VCaP (cell line): ENCODE results near the gene SYNJ1.

Experiments used
- H3K27ac ChIP-seq: fragments of 450-650 bp; 2 replicates; pipeline ENCODE4 v1.5.1; 2017
- TF ChIP-seq, protein P1 (sequence below): fragments of 450-650 bp; conservative IDR thresholded peaks from 2 replicates; pipeline ENCODE4 v1.5.1; 2017; ENCODE audit warnings: mild to moderate bottlenecking, moderate library complexity

SYNJ1 gene

GRCh38 chr21:32613436-32614043 lies 114.3 kb downstream of the SYNJ1 start:
- TF ChIP-seq, protein P1, sequence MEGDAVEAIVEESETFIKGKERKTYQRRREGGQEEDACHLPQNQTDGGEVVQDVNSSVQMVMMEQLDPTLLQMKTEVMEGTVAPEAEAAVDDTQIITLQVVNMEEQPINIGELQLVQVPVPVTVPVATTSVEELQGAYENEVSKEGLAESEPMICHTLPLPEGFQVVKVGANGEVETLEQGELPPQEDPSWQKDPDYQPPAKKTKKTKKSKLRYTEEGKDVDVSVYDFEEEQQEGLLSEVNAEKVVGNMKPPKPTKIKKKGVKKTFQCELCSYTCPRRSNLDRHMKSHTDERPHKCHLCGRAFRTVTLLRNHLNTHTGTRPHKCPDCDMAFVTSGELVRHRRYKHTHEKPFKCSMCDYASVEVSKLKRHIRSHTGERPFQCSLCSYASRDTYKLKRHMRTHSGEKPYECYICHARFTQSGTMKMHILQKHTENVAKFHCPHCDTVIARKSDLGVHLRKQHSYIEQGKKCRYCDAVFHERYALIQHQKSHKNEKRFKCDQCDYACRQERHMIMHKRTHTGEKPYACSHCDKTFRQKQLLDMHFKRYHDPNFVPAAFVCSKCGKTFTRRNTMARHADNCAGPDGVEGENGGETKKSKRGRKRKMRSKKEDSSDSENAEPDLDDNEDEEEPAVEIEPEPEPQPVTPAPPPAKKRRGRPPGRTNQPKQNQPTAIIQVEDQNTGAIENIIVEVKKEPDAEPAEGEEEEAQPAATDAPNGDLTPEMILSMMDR, result no peak
- peak overlapping the region; percentile 94 for H3K27ac ChIP-seq

DNA sequence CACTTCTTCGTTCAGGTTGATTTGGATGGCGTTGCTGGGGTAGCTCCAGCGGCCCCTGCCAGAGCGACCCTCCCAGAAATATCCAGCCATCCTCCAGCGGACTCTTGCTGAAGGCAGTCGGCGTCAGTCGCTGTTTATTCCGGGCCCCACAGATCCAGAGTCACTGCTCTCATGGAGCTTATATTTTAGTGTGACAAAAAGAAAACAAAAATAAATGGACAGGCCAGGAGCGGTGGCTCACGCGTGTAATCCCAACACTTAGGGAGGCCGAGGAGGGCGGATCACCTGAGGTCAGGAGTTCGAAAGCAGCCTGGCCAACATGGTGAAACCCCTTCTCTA lies 114.8 kb downstream of the SYNJ1 start:
- H3K27ac ChIP-seq, result peak overlapping the region; percentile 94
- TF ChIP-seq, protein P1, result no peak

DNA sequence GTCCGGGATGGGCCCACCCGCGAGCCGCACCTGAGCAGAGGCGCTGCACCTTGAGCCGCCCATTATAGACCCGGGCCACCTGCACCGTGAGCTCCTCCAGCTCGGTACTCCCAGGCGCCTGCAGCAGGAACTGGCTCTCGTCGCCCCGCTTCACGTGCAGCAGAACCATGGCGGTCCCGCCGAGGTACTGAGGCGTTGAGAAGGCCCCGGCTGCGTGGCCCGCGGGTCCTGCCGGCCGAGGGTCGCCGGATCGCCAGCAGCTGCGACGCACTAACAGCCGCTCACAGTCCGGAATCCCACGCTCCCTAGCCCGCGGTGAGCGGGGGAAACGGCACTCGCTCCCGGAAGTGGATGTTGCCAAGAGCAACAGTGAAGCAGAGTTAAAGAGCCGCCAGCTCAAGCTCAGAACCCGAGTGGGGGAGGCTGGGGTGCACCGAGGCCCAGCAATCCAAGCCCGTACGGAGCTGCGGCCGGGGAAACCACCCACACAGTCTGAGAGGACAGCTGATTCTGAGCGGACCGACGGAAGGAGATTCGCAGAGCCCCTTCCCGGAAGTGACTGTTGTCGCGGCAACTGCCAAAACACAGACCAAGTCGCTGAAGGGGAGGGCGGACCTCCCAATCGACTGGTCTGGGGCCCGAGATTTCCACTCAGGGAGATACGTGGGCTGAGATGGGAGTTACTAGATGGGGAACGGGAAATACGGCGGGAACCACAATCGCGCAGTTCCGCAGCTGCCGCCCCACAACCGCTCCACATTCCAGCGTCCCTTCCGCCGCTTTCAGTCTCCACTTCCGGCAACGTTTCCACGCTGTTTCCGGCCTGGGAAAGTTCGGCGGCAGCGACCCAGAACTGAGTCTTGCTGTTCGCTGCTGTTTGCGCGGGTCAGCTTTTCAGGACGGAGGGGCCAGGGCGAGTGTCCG lies 115.5 kb downstream of the SYNJ1 start, which contains the start of gene CFAP298:
CFAP298 (minus strand) TSS at position 303 of the 924 bp plus-strand sequence; CDS start at position 169, 134 bp downstream.
- peak within 1 kb of the TSS; percentile 94 for H3K27ac ChIP-seq
- TF ChIP-seq, protein P1, result no peak

DNA sequence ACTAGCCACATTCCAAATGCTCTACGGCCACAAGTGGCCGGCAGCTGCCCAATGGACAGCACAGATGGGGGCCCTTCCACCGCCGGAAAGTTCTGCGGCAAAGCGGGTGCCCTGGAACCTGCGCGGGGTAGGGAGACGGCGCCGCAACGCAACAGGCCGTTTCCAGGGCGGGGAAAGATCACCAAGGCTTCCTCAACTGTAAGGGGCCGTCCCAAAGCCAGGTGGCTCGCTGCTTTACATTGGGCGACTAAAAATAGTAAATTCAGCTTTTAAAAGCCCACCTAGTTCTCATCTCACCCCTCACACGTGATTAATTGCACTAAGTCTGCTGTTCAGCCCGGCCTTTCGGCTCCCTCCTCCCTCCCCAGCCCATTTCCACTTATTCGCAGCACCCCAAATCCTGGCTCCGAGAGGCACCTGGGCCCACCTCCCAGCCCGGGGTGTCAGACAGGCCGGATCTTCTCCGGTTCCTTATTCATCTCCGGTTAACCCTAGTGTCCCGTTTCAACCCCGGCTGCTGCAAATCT lies 116.3 kb downstream of the SYNJ1 start:
- TF ChIP-seq, protein P1, result no peak
- H3K27ac ChIP-seq, result peak overlapping the region; percentile 94

DNA sequence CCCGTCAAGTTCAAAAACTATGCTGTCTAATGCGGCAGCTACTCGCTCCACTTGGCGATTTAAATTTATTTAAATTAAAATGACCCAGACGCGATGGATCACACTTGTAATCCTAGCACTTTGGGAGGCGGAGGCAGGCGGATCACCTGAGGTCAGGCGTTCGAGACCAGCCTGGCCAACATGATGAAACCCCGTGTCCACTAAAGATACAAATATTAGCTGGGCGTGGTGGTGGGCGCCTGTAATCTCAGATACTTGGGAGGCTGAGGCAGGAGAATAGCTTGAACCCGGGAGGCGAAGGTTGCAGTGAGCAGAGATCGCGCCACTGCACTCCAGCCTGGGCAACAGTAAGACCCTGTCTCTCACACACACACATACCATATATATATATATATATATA lies 116.9 kb downstream of the SYNJ1 start:
- H3K27ac ChIP-seq, result peak overlapping the region; percentile 94

DNA sequence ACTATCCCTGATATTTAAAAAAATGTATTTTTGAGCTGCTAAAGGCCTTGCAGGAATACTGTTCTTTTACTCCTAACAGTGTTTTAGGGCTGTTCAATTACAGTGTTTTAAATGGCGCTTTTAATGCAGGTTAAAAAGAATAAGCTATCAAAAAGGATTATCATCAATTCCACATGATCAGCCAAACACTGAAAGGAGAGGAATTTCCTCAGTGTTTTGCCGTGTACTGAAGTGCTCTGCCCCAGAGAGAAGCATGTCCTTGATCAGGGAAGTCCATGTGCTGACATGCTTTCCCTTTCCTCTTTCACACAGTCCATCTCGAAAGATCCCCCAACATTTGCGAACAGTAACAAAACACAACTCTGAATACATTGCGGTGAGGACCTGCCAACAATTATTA lies 119.0 kb downstream of the SYNJ1 start:
- H3K27ac ChIP-seq, result no peak overlapping the region
- TF ChIP-seq, protein P1, result no peak

- TF ChIP-seq, protein P1, result no peak
- no peak overlapping the region for H3K27ac ChIP-seq
These were observed 122.3 kb downstream of the SYNJ1 start for GRCh38 chr21:32605469-32605868.
